ENCODE results near the gene KIRREL1.

Gene KIRREL1

DNA sequence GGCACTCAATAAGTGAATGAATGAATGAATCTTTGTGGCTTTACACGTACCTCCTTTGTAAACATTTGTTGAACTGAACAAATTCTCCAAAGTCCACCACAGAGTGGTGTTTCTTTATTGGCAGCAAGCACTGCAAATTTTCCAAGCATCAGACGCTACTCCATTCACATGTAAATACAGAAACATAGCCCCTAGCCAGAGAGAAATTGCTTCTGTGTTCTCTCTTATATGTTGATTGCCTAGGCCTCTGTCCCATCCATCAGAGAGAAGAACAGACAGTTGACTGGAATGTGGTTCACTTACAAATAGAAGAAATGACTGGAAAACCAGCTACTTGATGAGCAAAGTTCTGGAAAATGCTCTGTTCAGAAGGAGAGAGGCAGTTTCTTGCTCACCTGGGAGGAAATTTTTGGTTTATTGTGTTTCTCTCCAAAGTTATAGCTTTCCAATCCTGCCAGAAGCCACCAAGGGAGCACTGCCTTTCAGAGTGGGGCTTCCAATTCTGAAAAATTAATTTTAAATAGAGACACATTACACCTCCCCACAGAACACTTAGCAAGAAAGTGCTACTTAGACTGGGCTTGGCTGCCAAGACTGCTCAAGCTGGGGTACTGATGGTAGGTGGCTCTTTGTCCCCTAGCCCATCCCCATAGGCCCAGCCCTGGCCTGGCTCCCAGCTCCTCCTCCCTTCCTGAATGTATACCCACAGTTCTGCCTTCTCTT, 18.1 kb upstream of the KIRREL1 start:
- no peak for DNase-seq

DNA sequence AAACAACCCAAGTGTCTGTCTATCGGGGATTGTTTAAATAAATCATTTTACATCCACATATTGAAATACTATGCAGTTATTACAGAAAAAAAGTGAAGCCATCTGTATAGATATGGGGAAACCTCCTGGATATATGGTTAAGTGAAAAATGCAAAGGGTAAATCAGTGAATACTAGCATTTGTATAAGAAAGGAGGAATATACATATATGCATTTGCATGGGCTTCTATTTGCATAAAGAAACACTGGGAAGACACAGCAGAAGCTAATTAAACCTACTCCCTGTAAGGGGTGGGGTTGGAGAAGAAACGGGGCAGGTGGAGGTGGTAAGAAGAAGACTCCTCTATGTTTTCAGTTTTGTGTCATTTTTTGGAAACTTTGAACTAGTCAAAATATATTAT, 16.6 kb upstream of the KIRREL1 start:
- no peak for DNase-seq

DNA sequence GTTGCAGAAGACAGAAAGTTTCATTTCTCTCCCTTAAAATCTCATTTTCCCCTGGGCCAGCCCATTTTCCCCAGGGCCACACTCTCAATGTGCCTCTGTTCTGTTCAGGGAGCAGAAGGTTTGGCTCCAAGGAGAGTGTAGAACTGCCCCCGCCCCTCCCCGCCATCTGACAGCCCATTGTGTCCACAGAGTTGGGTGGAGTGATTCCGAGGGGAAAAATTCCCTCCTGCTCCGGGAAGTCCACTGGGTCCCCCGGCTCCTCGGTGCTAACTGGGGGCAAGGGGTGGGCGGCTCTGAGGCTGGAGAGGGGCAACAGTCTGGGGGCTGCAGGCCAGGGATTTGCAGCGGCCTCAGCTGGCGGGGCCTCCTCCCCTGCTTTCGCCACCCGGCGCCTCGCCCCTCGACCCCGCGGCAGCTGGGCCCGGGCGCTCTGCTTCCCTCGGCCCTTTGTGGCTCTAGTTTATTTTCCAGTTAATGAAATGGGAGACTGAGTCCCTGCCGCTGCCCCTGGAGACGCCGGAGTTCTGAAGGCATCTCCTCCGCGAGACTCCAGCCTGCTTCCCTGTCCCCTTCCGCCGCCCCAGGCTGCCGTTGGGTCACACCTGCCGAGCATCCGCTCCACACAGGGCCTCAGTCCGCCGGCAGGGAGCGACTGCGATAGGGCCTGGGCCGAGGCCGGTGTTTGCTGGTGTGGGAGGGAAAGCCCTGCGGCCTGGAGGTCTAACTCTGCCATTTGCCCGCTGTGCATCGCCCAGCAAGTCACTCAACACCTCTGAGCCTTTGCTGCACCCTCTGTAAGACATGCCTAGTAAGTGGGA, 14.7 kb upstream of the KIRREL1 start:
- no peak for DNase-seq

DNA sequence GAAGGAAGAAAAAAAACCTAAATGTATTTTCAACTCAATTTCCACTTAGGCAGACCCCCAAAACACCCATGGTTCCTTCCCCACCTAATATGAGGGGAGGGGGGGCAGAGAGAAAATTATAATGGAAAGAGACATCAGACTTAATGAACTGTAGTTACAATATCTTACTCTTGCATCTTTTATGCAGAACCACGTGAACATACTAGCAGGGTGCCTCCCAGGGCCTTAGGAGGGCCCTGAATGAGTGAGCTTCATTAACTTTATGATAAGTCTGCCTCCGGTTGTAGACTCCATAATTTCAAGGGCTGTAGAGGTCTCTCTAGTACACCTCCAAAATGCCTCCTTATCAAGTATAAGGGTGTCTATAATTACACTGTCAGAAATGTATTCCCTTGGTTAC, 11.3 kb upstream of the KIRREL1 start:
- no peak for DNase-seq

DNA sequence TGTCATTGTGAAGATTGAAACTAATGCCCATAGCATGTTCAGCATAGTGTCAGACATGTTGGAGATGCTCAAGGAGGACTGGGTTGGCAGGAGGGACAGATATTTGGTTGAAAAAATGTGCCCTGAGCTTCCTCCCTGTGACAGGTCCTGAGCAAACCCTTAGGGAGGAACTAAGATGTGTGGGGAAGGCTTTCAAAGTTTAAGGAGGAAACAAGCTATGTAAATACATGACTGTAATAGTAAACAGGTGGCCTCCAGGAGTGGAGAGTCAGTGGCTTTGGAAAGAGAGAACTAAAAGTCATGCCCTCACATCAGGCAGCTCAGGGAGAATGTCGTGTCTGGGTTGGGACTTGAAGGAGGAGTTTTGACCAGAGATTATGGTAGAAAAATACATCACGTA, 9.7 kb upstream of the KIRREL1 start:
- DNase-seq: no peak

DNA sequence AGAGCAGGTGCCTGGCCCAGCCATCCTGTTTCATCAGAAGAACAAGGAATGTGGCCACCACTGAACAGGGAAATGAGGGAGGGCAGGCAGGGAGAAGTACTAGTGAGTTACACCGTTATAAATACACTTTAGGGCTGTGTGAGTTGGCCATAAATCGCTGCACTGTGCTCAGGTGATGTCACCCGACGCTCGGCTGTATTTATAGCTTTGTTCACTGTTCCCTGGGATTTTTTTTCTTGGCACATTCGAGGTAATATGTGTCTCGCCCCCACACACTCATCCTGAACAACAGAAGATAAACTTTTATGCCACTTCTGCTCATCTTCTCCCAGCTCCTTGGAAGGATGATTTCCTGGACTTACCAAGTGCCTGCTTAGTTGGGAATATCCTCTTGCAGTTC, 9.0 kb upstream of the KIRREL1 start:
- DNase-seq: no peak

DNA sequence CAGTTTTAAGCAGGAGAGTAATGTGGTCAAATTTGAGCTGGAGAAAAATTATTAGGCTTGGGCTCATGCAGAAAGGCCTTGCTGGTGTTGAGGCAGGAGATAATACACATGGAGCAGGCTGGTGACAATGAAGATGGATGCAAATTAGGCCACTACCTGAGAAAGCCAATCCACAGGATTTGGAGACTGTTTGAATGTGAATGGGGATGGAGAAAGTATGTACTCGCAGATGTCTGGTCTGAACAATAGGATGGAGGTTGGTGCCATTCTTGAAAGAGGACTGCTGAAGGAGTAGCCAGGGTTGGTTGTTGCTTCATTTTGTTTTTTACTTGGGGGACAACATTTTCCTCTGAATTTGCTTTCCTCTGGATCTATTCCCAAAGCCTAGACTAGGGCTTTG, 8.0 kb upstream of the KIRREL1 start:
- DNase-seq: no peak

DNA sequence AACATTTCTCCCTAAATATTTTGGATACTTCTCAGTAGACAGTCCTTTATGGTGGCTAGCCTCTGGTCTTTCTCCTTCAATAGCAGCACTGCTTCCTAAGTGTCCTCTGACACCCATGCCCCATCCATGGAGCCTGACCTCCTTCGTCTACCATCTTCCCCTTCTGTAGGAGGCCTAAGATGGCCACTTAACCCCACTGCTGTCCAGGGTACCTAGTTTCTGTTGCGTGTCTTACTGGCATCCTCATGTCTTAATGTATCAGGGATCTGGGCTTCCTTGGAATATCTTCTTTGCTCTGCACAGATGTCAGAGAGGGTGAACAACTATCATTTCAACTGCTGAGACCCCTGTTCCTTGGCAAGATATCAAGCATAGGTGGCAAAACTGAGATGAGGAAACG, 5.4 kb upstream of the KIRREL1 start:
- no peak for DNase-seq

DNA sequence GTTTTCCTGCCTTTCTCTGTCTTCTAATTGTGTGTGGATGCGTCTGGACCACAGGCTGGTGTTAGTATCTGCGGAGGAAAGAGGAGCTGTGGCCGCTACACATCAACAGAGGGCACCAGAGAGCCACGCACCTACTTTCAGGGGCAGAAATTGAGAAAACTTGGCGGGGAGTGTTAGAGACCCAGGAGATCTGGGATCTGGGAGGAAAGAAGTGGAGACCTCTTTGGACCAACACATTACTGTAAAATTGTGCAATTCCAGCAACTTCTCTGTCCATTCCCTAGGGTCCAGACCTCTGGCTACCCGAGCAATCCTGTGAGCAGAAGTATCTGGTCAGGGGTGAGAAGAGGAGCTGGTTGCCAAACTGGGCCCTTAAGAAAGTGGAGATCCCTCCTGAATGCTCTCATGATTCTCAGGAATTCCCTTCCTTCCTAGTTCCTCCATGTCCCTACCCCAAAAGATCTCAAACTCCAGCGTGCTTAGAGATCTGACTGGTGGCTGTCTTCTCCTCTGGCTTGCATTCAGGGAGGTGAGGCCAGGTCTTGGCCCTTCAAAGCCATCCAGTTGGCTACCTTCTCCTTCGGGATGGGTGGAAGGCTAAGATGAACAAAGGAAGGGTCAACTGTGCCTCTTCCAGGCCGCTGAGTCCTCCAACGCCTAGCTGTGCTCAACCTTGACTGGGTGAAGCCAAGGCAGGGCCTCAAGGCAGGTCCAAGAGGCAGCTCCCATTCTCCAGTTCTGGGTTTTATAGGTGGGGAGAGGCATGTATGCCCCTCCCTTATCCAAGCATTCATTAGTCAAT, 1.2 kb upstream of the KIRREL1 start:
- DNase-seq: peak; percentile 48

DNA sequence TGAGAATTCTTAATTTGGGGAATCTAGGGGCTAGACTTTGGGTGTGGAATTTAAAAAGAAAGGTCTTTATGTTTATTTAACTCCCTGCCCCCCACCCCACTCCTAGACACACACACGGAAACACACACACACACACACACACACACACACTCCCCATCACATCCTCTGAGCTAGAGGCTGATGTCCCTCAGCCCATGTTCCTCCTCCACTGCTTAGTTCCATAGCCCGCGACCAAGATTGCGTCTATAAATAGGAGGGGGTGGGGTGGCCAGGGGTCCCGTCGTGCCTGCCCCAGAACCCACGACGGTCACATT, 655 bp upstream of the KIRREL1 start:
- DNase-seq: no peak

DNA sequence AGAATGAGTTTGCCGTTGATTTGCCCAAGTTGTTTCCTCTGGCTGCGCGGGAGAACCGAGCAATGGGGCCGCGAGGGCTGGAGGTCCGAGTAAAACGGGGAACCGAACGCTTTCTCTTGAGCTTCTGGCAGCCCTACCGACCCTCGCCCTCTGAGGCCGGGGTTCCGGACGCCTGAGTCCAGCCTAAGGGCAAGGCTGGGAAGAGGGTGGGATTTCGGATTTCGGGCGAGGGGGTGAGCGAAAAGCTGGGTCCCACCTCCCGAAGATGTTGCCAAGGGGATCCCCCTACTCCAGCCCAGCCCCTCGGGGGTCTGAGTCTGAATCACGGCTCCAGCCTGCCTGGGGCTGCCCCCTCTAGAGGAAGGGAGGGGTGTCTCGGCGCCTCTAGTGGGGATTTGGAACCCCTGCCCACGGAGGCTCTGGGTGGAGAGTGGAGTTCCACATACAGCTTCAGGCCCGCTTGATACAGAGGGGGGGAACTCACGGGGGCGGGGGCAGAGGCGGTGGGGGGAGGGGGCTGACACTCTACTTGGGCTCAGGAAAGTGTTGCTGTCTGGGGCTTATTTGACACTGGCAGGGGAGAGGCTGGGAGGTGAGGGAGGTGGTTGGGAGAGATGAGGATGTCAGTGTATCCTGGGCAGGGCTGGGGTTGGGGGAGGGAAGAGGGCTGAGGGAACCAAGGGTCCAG, 617 bp downstream of the KIRREL1 start:
- DNase-seq: no peak

DNA sequence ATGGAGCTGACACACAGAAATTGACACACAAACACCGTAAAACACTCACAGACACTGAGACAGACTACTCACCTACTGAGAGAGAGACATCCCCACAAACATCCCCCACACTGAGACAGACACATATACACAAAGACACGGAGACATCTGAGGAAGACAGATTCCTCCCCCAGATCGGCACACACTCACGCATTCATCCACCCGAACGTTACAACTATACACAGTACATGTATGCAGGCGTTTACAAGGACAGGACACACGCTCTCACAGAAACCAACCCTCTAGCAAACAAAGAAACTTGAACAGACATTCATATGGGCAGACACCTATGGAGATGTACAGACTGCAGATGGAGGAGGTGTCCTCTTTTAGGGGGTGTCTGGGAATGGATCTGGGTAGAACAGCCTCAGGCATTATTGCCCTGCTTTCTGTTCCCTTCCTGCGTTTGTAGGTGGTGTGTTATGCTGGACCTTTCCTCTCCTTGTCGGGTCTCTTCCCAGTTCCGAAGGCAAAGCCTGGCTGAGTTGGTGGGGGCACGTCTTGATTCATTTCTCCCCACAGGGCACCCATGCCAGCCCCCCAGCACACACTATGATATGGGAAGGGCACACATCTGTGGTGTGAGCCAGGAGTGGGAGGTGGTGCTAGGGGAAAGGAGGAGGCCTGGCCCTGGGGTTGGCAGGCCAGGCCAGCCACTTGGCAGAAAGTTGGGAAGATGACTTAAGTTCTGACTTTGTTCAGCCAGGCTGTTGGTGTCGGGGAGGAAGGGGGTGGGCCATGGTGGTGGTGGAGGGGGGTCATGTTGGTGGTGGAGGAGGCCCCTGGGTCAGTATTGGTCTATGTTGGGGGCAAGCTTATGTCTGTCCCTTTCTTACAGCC, 1.5 kb downstream of the KIRREL1 start:
- DNase-seq: no peak

DNA sequence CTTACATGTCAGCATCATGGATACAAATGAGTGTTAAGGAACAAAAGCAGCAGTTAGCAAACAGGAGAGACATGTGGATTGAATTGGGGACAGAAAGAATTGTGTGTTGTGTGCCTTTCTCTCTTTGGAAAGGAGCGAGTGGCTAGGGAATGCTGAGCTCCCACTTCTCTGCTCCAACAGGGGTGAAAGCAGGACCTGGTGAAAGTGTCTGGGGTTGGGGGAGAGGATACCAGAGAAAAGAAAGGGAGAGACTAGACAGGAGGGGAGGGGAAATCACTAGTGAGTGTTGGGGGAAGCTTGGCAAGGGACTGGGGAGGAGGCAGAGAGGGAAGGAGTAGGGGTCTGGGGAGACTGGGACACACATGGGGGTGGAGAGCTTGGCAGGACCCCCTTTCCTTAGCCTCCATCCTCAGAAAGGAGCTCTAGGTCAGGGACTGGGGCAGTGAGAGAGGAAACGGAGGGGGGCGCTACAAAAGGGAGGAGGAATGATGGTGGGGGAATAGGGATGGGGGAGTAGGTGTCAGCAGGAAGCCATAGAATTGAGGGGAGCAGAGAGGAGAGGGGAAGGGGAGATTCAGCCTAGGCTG, 2.2 kb downstream of the KIRREL1 start:
- no peak for DNase-seq

DNA sequence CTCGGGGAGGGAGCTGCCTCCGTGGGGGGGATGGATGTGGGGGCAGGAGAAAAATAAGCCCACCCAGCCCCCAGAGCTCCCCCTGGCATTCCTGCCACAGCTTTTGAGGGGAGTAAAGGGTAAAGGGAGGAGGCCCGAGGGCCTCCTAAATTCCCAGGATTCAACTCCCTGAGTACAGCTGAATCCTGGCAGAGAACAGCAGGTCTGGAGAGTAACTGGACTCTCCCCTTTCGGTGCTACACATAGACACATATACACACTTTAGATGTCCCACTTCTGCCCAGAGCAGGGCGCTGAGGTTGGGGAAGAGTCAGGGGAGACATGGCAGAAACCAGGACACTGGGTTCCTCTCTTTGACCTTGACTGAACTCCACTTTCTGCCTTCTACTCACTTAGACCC, 3.0 kb downstream of the KIRREL1 start:
- DNase-seq: no peak

DNA sequence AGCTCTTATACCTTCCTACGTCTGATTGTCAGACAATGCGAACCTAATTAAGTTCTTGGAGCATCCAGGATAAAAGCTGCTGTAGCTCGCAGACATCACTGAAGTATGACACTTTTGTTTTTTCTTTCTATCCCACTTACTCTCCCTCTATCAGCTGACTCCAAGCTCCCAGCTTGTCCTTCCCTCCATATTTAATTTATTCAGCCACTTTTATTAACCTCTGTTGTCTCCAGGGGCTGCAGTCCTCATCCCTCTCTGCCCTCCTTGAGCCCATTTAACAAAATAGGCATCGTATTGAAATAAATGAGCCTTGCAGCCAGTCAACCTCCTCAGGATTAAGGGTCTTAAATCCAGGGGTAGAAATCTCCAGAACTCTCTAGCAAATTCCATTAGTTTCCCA, 7.1 kb downstream of the KIRREL1 start:
- DNase-seq: no peak

DNA sequence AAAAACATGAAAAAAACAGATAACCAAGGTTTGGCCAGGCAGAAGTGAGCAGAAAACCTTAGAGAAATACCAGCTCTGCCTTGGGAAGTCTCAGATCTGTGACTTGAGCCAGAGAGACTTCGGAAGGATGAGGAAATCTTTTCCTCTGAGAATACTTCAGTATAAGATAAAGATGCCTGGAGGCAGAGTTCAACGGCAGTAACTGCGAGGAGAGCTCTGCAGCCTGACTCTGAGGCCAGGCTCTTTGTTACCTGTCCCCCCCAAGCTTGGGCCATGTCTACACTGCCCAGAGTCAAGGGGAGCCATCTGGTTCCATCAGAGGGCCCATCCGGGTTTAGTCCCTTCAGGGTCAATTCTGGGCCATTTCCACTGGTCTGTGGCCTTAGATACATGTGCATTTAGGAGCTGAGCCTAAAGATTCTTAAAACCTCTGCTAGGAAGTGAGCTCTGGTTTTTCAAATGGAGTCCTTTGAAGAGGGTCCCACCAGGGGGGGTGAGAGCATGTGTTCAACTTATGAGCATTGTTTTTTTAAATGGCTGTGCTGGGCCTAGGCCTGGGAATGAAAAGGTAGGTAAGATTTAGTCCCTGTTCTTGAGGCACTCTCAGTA, 8.7 kb downstream of the KIRREL1 start:
- no peak for DNase-seq

DNA sequence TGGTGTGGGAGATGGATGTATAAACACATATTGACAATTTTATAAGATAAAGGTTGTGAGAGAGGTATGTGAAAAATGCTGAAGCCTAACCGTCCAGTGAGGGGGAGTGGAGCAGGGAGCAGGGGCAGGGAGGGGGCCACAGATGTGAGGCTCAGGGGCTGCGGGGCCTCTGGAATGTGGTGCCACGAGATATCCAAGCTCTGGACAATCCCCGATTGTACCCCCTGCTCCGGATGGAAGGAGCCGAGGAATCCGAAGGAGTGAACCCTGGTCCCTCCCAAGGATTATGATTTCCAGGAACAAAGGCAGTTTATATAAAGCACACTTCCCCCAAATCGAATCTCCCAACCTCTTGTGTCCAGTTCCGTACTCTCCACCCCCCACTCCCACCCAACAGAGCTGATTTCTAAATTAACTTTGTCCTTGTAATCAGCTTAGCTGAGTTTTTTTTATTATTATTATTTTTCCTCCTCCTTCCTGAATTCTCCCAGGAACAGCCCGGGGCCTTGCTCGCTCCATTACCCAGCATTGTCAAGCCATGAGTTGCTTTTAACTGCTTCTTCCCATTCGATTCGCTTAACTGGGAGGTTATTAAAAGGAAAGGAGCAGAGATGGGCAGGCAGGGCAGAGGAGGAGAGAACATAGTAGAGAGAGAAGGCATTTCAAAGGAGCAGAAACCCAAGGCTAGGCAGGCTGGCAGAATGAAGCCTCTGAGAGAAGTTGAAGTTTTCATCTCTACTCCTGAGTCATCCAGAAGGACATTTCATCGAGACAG, 9.4 kb downstream of the KIRREL1 start:
- DNase-seq: no peak

DNA sequence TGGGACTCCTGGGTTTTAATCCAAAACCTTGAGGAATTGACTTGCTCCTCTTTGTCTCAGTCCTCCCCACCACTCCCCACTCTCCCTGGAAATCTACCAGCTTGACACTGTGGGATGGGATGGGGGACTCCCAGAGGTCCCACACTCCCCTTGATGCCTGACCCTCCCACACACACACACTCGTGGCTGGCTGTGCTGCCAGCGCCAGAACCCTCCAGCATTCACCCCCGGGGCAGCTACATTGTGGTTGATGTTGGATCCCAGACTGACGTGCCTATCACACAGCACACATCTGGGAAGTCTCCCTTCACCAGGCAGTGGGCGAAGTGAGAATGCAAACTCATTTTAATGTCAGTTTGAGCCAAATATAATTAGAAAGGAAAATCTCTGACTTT, 10.0 kb downstream of the KIRREL1 start:
- no peak for DNase-seq

DNA sequence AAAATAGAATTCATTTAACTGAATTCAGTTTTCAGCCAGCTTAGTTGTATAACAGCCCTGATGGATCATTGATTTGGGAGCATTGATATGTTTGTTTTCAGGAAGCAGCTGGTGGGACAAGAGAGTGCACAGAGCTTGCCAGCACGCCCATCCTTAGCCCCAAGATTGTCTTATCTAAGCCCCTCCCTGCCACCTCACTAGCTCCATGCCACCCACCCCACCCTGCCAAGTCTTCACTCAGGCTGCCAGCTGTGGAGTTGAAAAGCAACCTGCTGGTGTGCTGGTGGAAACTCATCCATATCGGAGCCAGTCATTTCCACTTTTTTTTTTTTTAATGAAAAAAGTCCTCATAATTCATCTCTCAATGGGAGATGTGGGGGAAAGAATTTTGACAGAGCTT, 11.8 kb downstream of the KIRREL1 start:
- no peak for DNase-seq

DNA sequence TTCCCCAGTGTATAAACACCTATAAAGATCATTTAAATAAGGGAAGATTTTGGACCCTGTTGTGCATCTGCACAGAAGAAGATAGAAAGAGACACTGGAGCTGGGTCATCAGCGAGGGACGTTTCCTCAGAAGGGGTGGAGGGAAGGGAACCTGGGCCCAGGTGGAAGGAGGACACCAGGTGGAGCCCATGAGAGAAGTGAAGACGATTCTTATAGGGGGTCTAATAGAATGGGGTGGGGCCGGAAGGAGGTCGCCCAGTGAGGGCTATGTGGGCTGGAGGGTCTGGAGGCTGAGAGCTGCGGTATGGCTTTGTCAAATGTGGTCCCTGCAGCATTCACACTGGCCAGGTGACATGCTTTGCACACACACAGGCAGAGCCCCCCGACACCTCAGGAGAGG, 13.7 kb downstream of the KIRREL1 start:
- no peak for DNase-seq

All from NCI-H187 treated with DMSO at 0.1 percent for 48 hours (cell line).